HG02588 (cell line): ENCODE measurements around the gene VSIG8.

Experiments
- ATAC-seq: cut with Tn5 transposase; IDR thresholded peaks from one replicate; pipeline ENCODE4 v1.9.1; 2021; ENCODE audit warnings: mild to moderate bottlenecking, moderate library complexity; ENCODE audit not compliant: unreplicated experiment

Gene VSIG8

DNA sequence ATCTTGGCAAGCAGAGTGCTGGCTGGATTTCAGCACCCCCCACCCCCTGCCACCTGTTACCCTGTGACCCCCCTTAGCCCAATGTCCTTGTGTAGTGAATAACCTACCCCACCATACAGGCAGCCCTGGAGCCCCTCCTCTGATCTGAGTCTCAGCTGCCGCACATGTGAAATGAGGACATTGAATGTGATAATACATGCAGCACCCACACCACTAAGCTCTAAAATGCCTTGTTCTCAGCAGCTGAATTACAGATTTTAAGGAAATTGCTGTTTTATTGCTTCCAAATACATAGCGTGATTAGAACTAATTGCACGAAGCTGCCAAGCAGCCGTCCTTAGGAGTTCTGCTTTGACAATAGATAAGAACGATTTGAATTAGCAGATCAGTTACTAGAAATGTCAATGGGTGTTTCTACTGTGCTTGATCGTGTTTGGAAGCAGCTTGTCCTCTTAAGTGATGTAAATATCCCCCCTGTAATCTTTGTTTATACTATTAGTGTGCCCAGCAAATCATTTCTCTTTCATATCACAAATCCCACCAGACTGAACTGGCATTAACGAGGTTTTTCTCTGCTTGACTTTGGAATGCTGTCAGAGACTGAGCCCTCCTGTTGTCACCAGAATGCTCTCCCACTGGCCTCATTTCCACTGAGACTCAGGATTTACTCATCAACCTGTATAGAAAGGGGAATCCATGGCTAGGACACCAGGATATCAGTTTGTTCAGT lies 30.9 kb downstream of the VSIG8 start:
- ATAC-seq: no peak

DNA sequence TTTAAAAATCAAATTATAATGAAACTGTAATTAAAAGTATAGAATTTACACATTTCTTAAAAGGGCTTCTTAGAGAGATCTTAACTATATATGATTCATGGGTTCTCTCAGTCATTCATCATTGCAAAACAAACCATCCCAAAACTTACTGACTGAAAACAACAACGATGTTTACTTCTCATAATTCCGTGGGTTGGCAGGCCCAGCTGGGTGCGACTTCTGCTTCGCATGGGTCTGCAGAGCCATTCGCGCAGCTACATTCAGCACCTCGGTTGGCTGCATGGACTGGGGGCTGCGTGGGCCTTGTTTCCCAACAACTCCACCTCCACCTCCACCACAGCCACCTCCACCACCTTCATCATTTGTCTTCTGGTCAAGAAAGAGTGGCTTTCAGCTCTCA lies 31.7 kb downstream of the VSIG8 start:
- ATAC-seq: no peak

DNA sequence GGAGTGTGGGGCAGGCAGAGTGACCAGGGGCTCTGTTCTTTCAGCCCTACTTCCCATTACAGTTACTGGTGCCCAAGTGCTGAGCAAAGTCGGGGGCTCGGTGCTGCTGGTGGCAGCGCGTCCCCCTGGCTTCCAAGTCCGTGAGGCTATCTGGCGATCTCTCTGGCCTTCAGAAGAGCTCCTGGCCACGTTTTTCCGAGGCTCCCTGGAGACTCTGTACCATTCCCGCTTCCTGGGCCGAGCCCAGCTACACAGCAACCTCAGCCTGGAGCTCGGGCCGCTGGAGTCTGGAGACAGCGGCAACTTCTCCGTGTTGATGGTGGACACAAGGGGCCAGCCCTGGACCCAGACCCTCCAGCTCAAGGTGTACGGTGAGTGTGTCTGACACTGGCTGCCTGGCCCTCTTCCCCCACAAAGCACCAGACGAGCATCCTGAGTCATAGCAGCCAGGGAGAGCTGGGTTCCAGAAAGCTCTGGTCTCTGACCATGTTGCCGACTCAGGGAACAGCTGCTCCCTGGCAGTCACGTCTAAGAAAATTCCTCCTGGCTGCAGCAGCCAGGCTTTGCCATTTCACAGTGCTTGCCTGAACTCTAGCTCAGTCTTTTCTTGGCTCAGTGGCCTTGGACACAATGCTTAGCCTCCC lies 32.5 kb downstream of the VSIG8 start:
- no peak for ATAC-seq

DNA sequence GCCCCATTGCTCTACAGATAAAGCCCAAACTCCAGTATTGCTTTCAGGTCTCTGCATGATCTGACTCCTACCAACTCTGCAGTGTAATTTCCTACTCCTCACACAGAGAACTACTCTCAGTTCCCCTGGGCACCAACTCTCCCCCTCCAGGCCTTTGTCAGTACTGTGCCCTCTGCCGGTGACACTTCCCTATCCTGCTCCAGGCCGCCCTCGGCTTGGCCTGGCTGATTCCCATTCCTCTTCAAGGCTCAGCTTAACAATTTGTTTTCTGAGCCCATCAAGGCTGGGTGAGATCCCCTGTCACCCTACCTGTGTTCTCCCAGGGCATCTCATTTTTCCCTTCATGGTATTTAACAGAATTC lies 33.2 kb downstream of the VSIG8 start:
- ATAC-seq: no peak

DNA sequence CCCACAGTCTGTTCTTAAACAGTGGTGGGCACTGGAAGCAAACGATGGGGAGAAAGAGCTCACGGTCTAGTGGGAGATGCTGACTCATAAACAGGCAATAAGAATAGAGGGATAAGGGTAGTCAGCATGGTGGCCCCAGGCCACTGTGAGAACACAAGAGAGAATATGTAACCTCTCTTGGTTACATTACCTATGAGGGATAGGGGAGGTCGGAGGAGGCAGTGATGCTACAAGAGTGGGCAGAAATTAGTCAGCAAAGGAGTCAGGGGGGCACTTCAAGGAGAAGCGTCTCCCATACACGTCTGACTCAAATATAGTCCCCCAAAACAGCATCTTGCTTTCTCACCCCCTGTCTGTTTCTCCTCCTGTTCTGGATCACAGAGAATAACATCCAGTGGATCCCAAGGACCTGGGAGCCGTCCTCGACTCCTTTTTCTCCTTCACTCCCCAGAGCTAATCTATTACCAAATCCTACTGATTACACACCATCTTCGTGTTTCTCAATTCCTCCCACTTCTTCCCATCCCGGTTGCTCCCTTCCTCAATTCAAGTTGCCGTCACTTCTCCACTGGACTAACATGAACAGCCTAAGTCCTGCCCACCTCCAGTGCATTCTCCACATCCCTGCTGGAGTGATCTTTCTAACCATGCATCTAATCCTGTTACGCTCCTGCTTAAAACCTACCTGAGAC lies 33.7 kb downstream of the VSIG8 start:
- ATAC-seq: no peak

DNA sequence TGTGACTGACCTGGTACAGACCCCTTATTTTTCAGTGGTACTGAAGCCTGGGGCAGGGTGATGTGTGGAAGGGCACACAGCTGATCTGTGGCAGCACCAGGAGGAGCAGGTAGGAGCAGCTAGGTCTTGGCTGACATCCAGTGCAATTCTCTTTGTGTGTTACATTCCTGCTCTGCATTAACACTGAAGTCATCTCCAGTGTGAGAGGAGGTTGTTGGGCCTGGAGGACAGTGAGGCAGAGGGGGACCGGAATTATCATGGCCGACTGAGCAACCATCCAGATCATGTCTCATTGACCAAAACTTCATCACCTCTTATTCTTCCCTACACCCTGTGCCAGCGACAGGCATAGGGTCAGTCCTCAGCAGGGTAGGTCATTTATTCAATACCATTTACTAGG lies 34.3 kb downstream of the VSIG8 start:
- ATAC-seq: no peak

DNA sequence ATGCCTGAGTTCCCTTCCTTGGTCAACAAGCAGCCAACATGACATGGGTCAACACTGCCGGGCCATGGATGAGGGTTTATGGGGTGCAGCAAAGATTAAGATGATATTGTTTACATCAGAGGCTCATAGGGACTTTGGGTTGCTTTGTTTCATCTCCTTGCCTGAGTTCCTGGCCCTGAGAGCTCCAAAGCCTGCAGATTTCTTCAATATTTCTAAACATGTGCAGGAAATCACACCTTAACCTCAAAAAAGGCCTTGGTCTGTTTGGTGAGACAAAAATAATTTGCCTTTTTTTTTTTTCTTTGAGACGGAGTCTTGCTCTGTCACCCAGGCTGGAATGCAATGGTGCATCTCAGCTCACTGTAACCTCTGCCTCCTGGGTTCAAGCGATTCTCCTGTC lies 34.9 kb downstream of the VSIG8 start:
- no peak for ATAC-seq

DNA sequence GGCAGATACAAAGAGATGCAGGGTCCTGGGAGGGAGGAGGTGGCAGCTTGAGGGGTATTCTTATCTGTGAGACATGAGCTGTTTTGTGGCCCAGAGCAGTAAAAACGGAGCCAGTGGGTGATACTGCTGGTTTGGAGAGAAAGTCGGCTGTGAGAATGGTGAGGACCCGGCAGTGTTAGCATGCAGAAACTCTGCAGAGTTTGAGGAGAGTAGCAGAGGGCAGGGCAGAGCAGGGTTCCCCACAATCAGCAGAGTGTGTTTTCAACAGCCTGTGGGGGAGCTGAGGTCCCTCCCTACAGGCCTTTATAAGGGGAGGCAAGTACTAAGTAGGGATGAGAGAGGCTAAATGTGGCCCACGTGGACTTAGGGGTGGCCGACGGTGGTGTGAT lies 35.4 kb downstream of the VSIG8 start:
- no peak for ATAC-seq

DNA sequence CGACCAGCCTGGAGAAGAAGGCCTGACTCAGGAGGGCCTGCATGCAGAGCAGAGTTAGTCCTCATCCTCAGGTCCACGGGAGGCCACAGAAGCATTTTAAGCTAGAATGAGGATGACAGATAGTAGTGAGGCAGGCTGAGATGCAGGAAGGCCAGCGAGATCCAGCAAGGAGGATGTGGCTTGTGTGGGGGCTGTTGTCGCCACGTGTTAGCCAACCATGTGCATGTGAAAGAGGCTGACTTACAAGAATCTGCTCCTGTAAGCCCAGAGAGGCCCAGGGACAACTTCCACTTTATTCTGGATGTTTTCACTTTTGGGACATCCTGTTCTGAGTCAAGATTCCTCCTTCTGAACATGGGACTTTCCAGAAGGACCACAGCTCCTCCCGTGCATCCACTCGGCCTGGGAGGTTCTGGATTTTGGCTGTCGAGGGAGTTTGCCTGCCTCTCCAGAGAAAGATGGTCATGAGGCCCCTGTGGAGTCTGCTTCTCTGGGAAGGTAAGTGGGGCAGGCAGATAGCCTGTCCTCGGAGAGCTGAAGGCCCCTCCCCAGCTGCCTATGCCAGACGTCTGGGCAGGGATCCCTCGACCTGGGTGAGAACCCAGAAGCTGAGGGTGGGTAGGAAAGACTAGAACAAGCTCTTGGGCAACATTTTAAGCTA lies 35.9 kb downstream of the VSIG8 start, which contains the start of gene SLAMF8:
SLAMF8 (plus strand) TSS at position 433 of the 661 bp plus-strand sequence; CDS start at position 459, 26 bp downstream.
- no peak for ATAC-seq

DNA sequence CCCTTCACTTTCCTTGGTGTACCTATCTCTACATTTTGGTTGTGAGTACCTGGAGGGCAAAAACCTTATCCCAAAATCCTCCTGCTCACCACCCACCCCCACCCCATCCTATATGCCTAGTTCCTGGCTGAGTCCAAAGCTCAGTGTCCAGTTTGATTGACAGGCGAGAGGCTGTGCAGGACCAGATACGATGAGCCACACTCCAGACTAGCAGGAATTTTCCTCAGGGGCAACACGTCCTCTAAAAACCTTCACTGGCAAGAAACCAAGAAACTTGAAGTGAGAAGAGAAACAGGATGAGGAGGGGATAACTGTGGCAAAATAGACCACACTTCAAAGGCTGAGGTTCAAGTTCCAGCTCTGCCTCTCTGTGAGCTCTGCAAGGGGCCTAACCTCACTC lies 36.9 kb downstream of the VSIG8 start:
- no peak for ATAC-seq

DNA sequence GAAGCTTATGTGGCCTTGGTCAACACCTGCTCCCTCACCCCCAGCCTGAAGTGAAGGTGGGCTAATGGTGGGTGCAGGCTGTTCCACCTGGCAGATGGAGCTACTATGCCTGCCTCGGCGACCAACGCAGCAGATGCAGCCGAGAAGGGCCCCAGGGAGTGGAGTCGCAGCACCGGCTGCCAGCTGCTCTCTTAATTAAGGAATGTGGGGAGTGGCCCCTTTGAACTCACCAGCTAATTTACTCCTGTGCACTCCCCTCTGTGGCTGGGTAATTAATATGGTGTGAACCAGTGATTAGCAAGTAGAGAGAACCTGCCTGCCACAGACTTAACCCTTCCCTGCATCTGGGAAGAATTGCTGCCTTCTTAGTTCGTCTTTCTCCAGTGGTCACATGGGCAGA lies 39.1 kb downstream of the VSIG8 start:
- no peak for ATAC-seq

DNA sequence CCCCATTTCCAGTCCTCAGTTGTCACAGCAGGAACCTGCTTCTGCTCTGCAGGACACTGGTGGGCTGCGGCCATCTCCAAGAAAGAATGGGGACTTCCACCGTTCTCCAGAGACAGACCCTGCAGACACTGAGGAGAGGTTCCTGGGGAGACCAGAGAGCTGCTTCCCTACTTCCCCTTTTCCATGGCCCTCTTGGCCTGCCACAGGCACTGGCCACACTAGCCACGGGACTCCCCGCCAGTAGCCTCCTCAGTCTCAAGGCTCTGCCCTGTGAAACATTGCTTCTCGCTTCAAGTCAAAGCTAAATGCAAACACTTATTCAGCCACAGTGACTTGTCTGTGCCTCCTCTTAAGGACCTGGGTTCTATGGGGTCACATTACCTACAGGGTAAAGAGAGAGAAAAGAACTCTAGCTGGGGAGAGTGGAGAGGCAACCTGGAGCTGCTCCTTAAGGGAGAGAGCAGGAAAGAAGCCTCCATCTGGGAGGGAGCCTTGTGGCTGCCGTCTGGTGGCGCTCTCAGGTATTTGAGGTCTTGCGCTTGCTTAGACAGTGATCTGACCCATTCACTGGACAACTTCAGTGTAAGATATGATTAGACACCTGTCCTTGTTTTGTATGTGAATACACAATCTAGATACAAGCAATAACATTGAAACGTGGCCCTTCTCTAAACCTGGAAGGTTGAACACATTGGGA lies 41.1 kb downstream of the VSIG8 start:
- ATAC-seq: no peak

DNA sequence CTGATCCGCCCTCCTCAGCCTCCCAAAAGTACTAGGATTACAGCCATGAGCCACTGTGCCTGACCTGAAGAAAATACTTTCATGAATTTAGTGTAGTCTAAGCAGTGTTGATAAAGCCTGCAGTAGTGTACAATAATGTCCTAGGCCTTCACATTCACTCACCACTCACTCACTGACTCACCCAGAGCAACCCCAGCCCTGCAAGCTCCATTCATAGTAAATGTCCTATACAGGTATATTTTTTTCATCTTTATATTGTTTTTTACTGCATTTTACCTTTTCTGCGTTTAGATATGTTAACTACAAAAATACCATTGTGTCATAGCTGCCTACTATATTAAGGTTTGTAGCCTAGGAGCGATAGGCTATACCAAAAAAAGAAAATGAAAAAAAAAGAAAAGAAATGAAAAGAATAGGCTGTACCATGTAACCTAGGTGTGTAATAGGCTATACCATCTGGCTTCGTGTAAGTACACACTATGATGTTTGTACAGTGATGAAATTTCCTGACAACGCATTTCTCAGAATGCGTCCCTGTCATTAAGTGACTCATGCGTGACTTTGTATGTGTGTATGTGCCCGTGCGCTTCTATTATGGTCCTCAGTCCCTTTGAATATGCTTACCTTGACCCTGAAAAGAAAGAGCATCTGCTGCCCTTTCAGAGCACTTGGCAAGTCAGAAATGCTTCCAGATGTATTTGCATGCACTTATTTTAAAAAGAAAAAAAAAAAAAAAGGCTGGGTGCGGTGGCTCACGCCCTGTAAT lies 45.0 kb downstream of the VSIG8 start:
- no peak for ATAC-seq

DNA sequence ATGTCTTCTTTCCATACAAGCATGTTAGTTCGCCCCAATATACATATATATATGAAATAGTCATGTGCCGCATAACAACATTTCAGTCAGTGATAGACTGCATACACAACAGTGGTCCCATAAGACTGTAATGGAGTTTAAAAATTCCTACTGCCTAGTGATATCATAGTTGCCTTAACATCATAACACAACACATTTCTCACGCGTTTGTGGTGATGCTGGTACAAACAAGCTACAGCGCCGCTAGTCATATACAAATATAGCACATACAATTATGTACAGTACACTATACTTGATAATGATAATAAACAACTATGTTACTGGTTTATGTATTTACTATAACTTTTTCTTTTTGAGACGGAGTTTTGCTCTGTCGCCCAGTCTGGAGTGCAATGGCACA lies 46.5 kb downstream of the VSIG8 start:
- ATAC-seq: no peak

DNA sequence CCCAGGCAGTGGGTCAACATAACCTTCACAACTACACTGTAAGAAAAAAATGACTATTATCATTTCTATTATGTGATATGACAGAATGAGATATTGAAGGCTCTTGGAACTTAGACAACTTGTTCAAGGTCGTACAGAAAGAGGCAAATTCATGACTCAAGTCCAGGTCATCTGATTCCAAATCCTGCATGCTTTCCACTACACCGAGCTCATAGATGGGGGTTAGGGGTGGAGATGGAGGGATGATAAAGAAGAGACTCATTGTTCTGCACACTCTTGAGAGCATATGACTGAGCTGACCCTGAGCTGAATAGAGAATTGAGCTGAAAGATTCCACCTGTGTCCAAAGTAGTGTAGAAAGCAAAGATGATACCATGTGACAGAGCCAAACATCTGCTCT lies 57.5 kb downstream of the VSIG8 start:
- ATAC-seq: no peak
